A549 (cell line): ENCODE measurements around the gene ECEL1. TPM values are rescaled to one million over a fixed set of nuclear protein-coding genes. Genes with fewer than 3 reads are reported as not detected.

Experiments used
- ATAC-seq, 2 experiments: fragments of 200-7000 bp in 1 of 2; fragments of >200 bp in 1 of 2; cut with Nextera tagmentation in 1 of 2; cut with Tn5 transposase in 1 of 2; 3 replicates each; pipeline versions ENCODE4 v1.8.0 to v1.9.1; 2018 to 2020; ENCODE audit warnings: mild to moderate bottlenecking in 1 of 2, moderate library complexity in 1 of 2
- CTCF ChIA-PET: fragments of 300-600 bp; sonication (Branson Sonifier 250); formaldehyde crosslinking; extraction: SDS; loops from one replicate; lab custom pipeline; 2021; ENCODE audit warnings: antibody characterized with exemption, inconsistent platforms; lab: Yijun Ruan, JAX
- POLR2A ChIA-PET: fragments of 350-600 bp; formaldehyde crosslinking; extraction: SDS; loops from one replicate; lab custom pipeline; 2021; ENCODE audit warnings: antibody characterized with exemption, inconsistent platforms; lab: Yijun Ruan, JAX
- DNase-seq, 2 experiments: peaks; one replicate each; pipeline versions ENCODE4 v3.0.0 to v3.0.0-alpha.2; 2011 to 2016; ENCODE audit warnings: low read depth in 1 of 2, low spot score in 1 of 2
- FAIRE-seq: peaks from 2 replicates; lab custom pipeline; 2011; peaks lifted over from hg19 to GRCh38; lab: Jason Lieb, UNC
- H3K27ac ChIP-seq, 2 experiments: fragments of >200 bp; sonication (Bioruptor Twin); formaldehyde crosslinking; 3 replicates each; pipeline ENCODE4 v1.5.1; 2016 to 2017
- H3K4me1 ChIP-seq: fragments of >200 bp; sonication (Bioruptor Twin); formaldehyde crosslinking; 3 replicates; pipeline ENCODE4 v1.6.1; 2016
- H3K4me2 ChIP-seq: fragments of >200 bp; sonication (Bioruptor Twin); formaldehyde crosslinking; 3 replicates; pipeline ENCODE4 v1.6.1; 2016
- H3K4me3 ChIP-seq: fragments of >200 bp; sonication (Bioruptor Twin); formaldehyde crosslinking; 3 replicates; pipeline ENCODE4 v1.5.1; 2016
- H3K9me3 ChIP-seq: fragments of >200 bp; sonication (Bioruptor Twin); formaldehyde crosslinking; 3 replicates; pipeline ENCODE4 v1.6.1; 2016
- ATOH8 ChIP-seq: fragments of 250-450 bp; sonication (Bioruptor Pico); IDR thresholded peaks from 2 replicates; pipeline ENCODE4 v1.5.0; 2020; ENCODE audit warnings: low read depth, mild to moderate bottlenecking, moderate library complexity
- BCL3 ChIP-seq: fragments of >200 bp; sonication (Bioruptor Twin); formaldehyde crosslinking; IDR thresholded peaks from 3 replicates; pipeline ENCODE4 v1.6.1; 2016
- CBX2 ChIP-seq: fragments of 200-600 bp; sonication (generic); IDR thresholded peaks from 2 replicates; pipeline ENCODE4 v1.6.1; 2016; ENCODE audit warnings: low read depth, mild to moderate bottlenecking, borderline replicate concordance
- CHD2 ChIP-seq: fragments of 150-350 bp; IDR thresholded peaks from 2 replicates; pipeline ENCODE4 v1.6.1; 2014; ENCODE audit warnings: low read length; ENCODE audit not compliant: partially characterized antibody
- CHD4 ChIP-seq: fragments of 200-600 bp; sonication (generic); IDR thresholded peaks from 2 replicates; pipeline ENCODE4 v1.6.1; 2016; ENCODE audit warnings: antibody characterized with exemption, mild to moderate bottlenecking, borderline replicate concordance
- EHF ChIP-seq: fragments of 250-450 bp; sonication (Bioruptor Pico); IDR thresholded peaks from 2 replicates; pipeline ENCODE4 v1.5.0; 2020; ENCODE audit warnings: mild to moderate bottlenecking
- HMGXB4 ChIP-seq: fragments of 250-450 bp; sonication (Bioruptor Pico); IDR thresholded peaks from 2 replicates; pipeline ENCODE4 v1.5.0; 2021; ENCODE audit warnings: mild to moderate bottlenecking, moderate library complexity, borderline replicate concordance
- MYC ChIP-seq: IDR thresholded peaks from 2 replicates; pipeline ENCODE4 v1.6.1; 2012; ENCODE audit warnings: mild to moderate bottlenecking, inconsistent platforms, low read length, improper control_type of control experiment, borderline replicate concordance
- POLR2A ChIP-seq: IDR thresholded peaks from 2 replicates; pipeline ENCODE4 v1.6.1; 2012; ENCODE audit warnings: mild to moderate bottlenecking, low read length
- RAD21 ChIP-seq, 2 experiments: fragments of >200 bp in 1 of 2; sonication (Bioruptor Twin) in 1 of 2; formaldehyde crosslinking in 1 of 2; IDR thresholded peaks in 1 of 2; conservative IDR thresholded peaks in 1 of 2; 2 replicates in 1 of 2; 3 replicates in 1 of 2; pipeline ENCODE4 v1.6.1; 2012 to 2018; ENCODE audit warnings: inconsistent platforms in 1 of 2
- RARB ChIP-seq: fragments of 250-450 bp; sonication (Bioruptor Pico); IDR thresholded peaks from 2 replicates; pipeline ENCODE4 v1.8.0; 2021; ENCODE audit warnings: mild to moderate bottlenecking, moderate library complexity
- RFX5 ChIP-seq: fragments of 450-650 bp; IDR thresholded peaks from 2 replicates; pipeline ENCODE4 v1.7.1; 2014; ENCODE audit warnings: antibody characterized with exemption, mild to moderate bottlenecking, moderate library complexity
- ZC3H11A ChIP-seq: fragments of 450-650 bp; IDR thresholded peaks from 2 replicates; pipeline ENCODE4 v1.6.1; 2014; ENCODE audit warnings: antibody characterized with exemption, mild to moderate bottlenecking
- ZFP36 ChIP-seq: fragments of 450-650 bp; IDR thresholded peaks from 2 replicates; pipeline ENCODE4 v1.6.1; 2014; ENCODE audit warnings: borderline replicate concordance; ENCODE audit not compliant: partially characterized antibody
- WGBS: methylation state at CpG from one replicate; pipeline ENCODE4 v1.1.6; 2017; ENCODE audit errors: missing lambda C conversion rate; 5-methylcytosine and 5-hydroxymethylcytosine counted together
- polyA plus RNA-seq, 4 experiments: library from polyadenylated mRNA; depleted of rRNA in 3 of 4; stranded (reverse); fragments of >200 nt; fragmentation: RNase III in 1 of 4; extraction: RNeasy Plus Mini Kit Qiagen cat#74134 plus additional on column Dnase treatment in 1 of 4; gene quantifications; 2 replicates in 3 of 4; 3 replicates in 1 of 4; pipeline ENCODE4 v1.2.3, GENCODE V29; 2011 to 2017
- TF ChIP-seq, protein P1 (sequence below): fragments of >200 bp; sonication (Bioruptor Twin); formaldehyde crosslinking; IDR thresholded peaks from 3 replicates; pipeline ENCODE4 v1.5.1; 2016
- TF ChIP-seq, protein P2 (sequence below): IDR thresholded peaks from 2 replicates; pipeline ENCODE4 v1.6.1; 2012
- TF ChIP-seq, protein P3 (sequence below): IDR thresholded peaks from 2 replicates; pipeline ENCODE4 v1.6.1; 2012; ENCODE audit warnings: low read depth, borderline replicate concordance

ECEL1 gene
- polyA plus RNA-seq, 2 of the 4 experiments (the other 2 are of a cell fraction): 0.12 to 0.18 TPM

DNA sequence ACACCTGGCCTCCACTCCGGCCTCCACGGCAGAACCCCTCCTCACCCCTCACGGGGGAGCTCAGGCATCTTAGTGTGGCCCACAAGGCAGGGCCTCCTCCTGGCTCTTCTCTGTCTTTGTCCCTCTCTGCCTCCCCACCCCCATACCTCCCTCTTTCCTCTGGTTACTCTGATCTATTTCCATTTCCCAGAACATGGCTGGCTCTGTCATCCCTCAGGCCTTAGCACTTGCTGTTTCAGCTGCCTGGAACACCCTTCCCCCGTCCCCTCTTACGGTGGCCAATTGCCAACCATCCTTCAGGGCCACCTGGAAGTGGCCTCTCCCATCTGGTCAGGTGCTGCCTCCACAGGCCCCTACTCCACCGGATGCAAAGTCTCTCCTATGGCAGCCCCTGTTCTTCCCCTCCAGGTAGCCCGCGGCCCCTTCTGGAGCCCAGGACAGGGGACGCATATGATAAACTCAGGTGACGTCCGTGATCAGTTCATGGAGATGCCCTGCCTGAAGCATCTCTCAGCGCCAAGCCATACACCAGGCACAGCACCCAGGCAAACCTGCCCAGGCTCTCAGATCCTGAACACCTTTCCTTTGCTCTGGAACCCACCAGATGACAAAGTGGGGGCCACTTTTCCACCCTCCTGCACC is 3.6 kb upstream of the ECEL1 start:
- Histone ChIP-seq H3K4me2 (no peak overlapping the region), H3K4me3 (no peak overlapping the region), H3K27ac (no peak overlapping the region), H3K9me3 (no peaks in the 10 kb centered on the region), H3K4me1 (peaks cover 6% of the 10 kb centered on the region; the same call in 1 of the 3 replicates)
- ATAC-seq (no peak), FAIRE-seq (no peak), DNase-seq (no peak)
- ChIA-PET POLR2A (no interaction called here), CTCF (interaction anchor here (0.9 kb wide), 1 partner anchor 46 kb away, joined by 3 read pairs; no protein-coding TSS in a partner anchor)
- WGBS: 87% methylated on average over 10 of the region's 12 CpGs
- TF ChIP-seq ZC3H11A: no peak
- no peak for TF ChIP-seq CHD4
- TF ChIP-seq, protein P1, sequence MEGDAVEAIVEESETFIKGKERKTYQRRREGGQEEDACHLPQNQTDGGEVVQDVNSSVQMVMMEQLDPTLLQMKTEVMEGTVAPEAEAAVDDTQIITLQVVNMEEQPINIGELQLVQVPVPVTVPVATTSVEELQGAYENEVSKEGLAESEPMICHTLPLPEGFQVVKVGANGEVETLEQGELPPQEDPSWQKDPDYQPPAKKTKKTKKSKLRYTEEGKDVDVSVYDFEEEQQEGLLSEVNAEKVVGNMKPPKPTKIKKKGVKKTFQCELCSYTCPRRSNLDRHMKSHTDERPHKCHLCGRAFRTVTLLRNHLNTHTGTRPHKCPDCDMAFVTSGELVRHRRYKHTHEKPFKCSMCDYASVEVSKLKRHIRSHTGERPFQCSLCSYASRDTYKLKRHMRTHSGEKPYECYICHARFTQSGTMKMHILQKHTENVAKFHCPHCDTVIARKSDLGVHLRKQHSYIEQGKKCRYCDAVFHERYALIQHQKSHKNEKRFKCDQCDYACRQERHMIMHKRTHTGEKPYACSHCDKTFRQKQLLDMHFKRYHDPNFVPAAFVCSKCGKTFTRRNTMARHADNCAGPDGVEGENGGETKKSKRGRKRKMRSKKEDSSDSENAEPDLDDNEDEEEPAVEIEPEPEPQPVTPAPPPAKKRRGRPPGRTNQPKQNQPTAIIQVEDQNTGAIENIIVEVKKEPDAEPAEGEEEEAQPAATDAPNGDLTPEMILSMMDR: no peak
- no peak for TF ChIP-seq HMGXB4 (CRISPR knock-in tag)
- TF ChIP-seq RFX5: no peak

DNA sequence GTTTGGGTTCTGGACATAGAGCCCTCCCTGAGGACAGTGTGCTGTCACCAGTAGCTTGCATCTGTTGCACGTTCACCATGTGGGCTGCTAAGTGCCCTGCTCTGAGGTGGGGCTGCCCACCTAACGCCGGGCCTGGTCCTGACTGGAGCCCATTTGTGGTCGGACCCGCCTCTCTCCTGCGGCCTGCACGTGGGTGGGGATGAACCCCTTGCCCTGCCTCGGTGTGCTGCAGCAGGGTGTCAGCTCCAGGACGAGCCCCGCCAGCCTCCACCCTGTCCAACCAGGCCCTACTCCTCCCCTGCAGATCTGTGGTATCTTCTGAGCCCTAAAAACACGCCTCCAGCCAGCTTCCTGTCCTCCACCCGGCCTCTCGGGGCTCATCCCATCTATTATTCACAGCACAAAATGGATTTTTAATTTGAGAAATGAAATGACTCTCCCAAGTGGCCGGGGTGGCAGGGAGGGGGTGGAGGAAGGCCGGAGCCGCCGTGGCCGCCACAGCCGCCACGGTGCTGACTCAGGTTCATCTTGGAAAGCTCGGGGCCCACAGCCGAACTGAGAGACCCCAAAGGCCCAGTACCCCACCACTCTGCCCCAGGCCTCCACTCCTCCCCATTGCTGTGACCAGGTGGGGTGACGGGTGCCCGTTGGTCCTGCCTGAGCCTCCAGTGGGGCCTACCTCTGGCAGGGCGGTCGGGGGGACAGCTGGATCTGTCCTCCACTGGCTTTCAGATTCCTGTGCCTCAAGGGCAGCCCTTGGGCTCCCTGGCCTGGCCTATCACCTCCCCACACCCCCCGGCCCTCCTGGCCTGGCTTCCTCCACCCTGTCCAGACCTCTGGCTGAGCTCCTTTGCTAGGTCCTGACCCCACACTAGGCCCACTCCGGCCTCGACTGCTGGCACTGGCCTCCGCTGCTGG is 2.8 kb upstream of the ECEL1 start:
- no peak overlapping the region for H3K4me3 ChIP-seq
- no peak overlapping the region for H3K4me2 ChIP-seq
- DNase-seq (no peak), ATAC-seq (no peak), FAIRE-seq (no peak)
- H3K4me1 ChIP-seq: peaks cover 6% of the 10 kb centered on the region; the same call in 1 of the 3 replicates
- H3K9me3 ChIP-seq: no peaks in the 10 kb centered on the region
- 80% methylated on average over 26 of the region's 30 CpGs for WGBS
- ChIA-PET CTCF (interaction anchor here (0.7 to 0.9 kb wide), 2 partner anchors 46 to 121 kb away, joined by 3 read pairs; no protein-coding TSS in a partner anchor), POLR2A (no interaction called here)
- TF ChIP-seq, protein P2, sequence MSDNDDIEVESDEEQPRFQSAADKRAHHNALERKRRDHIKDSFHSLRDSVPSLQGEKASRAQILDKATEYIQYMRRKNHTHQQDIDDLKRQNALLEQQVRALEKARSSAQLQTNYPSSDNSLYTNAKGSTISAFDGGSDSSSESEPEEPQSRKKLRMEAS: no peak
- TF ChIP-seq ATOH8 (no peak), CHD2 (no peak), ZC3H11A (no peak), CHD4 (no peak), EHF (CRISPR knock-in tag) (no peak), MYC (no peak), BCL3 (no peak), CBX2 (no peak), POLR2A (no peak), ZFP36 (no peak), RARB (CRISPR knock-in tag) (no peak), RAD21 (conservative IDR thresholded peaks at IDR 0.05 in 1 of 2, IDR thresholded peaks at IDR 0.05 in 1 of 2) (no peak)
- TF ChIP-seq, protein P3, sequence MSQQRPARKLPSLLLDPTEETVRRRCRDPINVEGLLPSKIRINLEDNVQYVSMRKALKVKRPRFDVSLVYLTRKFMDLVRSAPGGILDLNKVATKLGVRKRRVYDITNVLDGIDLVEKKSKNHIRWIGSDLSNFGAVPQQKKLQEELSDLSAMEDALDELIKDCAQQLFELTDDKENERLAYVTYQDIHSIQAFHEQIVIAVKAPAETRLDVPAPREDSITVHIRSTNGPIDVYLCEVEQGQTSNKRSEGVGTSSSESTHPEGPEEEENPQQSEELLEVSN: no peak
- H3K27ac ChIP-seq: no peak overlapping the region
